Left lung (tissue), 10 donors: ENCODE results near the gene ASXL2. TPM values are rescaled to one million over a fixed set of nuclear protein-coding genes. Genes with fewer than 3 reads are reported as not detected.

Source experiments
- ATAC-seq: fragments of 200-7000 bp; cut with Tn5 transposase; one replicate; pipeline ENCODE4 v1.9.1; 2020; ENCODE audit warnings: moderate library complexity
- DNase-seq, 4 donors: peaks; one replicate each; pipeline ENCODE4 v3.0.0-alpha.2; 2013 to 2020
- H3K27ac ChIP-seq, 2 donors: fragments of 200-600 bp; sonication (generic) in 1 of 2; one replicate each; pipeline versions ENCODE4 v1.5.0 to v1.8.0; 2020 to 2021
- H3K27me3 ChIP-seq, 2 donors: fragments of 200-600 bp; sonication (generic) in 1 of 2; one replicate each; pipeline versions ENCODE4 v1.5.0 to v1.8.0; 2020 to 2021
- H3K36me3 ChIP-seq, 2 donors: fragments of 200-600 bp; sonication (generic) in 1 of 2; one replicate each; pipeline versions ENCODE4 v1.5.0 to v1.8.0; 2020 to 2021
- H3K4me1 ChIP-seq, 2 donors: fragments of 200-600 bp; one replicate each; pipeline ENCODE4 v1.8.0; 2021
- H3K4me3 ChIP-seq, 2 donors: fragments of 200-600 bp; sonication (generic) in 1 of 2; one replicate each; pipeline versions ENCODE4 v1.5.0 to v1.8.0; 2020 to 2021; ENCODE audit warnings: mild to moderate bottlenecking in 1 of 2
- H3K9me3 ChIP-seq, 2 donors: fragments of 200-600 bp; sonication (generic) in 1 of 2; one replicate each; pipeline versions ENCODE4 v1.5.0 to v1.8.0; 2020 to 2021
- intact Hi-C, 2 donors: fragments of 100-400 bp; cut with DNase I; formaldehyde crosslinking; loops; one replicate each; pipeline versions ENCODE4 v1.11.2 to v1.14.2; 2022
- polyA plus RNA-seq, 6 donors: library from polyadenylated mRNA; unstranded; fragments of 120-200 nt; gene quantifications; one replicate each; pipeline ENCODE4 v1.2.1, GENCODE V29; 2013; ENCODE audit not compliant: insufficient read length in 6 of 6
- total RNA-seq, 2 donors: library from RNA; stranded (reverse); fragmentation: NEBNext Ultra II Directional; extraction: Animal tissue kit (Norgen Biotek cat#: 25700); gene quantifications; one replicate each; pipeline ENCODE4 v1.2.1, GENCODE V29; 2021
- TF ChIP-seq, protein P1 (sequence below), 2 donors: fragments of 200-600 bp; sonication (generic) in 1 of 2; IDR thresholded peaks; one replicate each; pipeline versions ENCODE4 v1.5.0 to v1.8.0; 2021; ENCODE audit warnings: antibody characterized with exemption in 2 of 2
- donor health status: DM: no; HTN: yes; CAD: no.
- donor health status: DM: no; HTN: no; CAD: no.

The ASXL2 gene
- total and polyA plus RNA-seq, 8 donors, result 17.7 to 33.4 (median 19.4) TPM

DNA sequence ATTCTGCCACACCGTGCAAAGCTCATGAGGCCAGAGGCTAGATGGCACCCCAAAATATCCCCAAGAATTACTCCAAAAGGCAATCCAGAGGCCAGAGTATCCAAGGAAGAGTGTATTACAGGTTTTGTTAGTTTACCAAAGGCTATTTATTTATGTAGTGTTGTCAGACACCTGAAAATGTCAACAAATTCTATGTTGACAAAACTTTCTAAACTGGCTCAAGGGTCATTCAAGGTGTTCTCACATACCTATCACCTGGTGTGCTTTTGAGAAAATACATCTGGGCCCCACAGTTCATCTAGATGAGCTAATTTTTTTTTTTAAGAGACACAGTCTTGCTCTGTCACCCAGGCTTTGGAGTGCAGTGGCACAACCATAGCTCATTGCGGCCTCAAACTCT lies 192.5 kb downstream of the ASXL2 start:
- DNase-seq (no peak), ATAC-seq (no peak)
- no peaks in the 10 kb centered on the region for H3K4me1 ChIP-seq
- TF ChIP-seq, protein P1, sequence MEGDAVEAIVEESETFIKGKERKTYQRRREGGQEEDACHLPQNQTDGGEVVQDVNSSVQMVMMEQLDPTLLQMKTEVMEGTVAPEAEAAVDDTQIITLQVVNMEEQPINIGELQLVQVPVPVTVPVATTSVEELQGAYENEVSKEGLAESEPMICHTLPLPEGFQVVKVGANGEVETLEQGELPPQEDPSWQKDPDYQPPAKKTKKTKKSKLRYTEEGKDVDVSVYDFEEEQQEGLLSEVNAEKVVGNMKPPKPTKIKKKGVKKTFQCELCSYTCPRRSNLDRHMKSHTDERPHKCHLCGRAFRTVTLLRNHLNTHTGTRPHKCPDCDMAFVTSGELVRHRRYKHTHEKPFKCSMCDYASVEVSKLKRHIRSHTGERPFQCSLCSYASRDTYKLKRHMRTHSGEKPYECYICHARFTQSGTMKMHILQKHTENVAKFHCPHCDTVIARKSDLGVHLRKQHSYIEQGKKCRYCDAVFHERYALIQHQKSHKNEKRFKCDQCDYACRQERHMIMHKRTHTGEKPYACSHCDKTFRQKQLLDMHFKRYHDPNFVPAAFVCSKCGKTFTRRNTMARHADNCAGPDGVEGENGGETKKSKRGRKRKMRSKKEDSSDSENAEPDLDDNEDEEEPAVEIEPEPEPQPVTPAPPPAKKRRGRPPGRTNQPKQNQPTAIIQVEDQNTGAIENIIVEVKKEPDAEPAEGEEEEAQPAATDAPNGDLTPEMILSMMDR (IDR thresholded peaks at IDR 0.05), result no peak
- H3K27ac ChIP-seq, result no peak overlapping the region
- no peaks in the 10 kb centered on the region for H3K9me3 ChIP-seq
- H3K36me3 ChIP-seq, result no peaks in the 10 kb centered on the region
- no peaks in the 10 kb centered on the region for H3K27me3 ChIP-seq
- H3K4me3 ChIP-seq, result no peak overlapping the region
- intact Hi-C loops, result no loop called here

DNA sequence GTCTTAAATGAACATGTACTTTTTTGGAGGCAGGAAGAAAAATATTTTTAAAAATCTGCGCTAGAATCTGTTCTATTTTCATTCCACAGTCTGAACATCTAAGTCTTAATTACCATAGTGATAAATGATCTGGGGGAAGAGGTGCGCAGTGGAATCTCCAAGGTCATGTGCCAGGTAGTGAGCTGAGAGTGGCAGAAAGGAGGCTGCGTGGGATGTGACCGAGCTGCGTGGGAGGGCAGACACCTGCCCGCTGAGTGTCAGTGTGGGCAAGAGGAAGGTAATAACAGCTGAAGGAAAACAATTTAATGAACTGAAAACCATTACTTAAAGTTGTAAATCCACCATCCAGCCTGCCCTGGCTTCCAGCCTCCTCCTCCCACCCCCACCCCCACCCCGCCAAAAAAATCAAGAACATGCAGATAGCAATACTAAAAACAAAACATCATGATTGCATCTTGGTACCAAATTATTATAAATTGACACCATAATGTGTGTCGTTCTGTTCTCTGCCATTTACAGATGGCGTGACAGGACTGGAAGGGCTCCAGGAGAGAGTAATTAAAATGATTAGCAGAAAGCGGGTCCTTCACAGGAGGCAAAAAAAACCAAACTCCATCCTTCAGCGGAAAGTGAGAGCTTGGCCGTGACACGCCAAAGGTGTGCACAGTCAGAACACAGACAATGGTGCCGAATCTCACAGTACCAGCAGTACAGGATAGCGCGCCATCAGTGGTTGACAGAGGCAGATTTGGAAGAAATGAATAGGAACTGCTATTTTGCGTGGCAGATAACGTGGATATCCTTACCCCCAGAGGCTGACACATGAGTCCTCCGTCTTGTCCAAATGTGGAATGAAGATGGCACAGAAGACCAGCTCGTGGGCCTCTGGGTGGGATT lies 193.5 kb downstream of the ASXL2 start:
- H3K27me3 ChIP-seq, result no peaks in the 10 kb centered on the region
- no peaks in the 10 kb centered on the region for H3K4me1 ChIP-seq
- intact Hi-C loops, result no loop called here
- H3K36me3 ChIP-seq, result no peaks in the 10 kb centered on the region
- H3K27ac ChIP-seq, result no peak overlapping the region
- H3K9me3 ChIP-seq, result no peaks in the 10 kb centered on the region
- ATAC-seq, result no peak
- no peak overlapping the region for H3K4me3 ChIP-seq
- DNase-seq, result no peak
- TF ChIP-seq, protein P1 (IDR thresholded peaks at IDR 0.05), result no peak

Other genes with a start within 250 kb of the ASXL2 start
- 10 to 100 TPM; 17.6 to 25.6 TPM for gene DTNB, start 204.9 kb downstream of the ASXL2 start, total RNA-seq
- gene DTNB, start 204.9 kb downstream of the ASXL2 start, polyA plus RNA-seq, result 10 to 100 TPM; 27.7 to 32.5 (median 30.9) TPM
- gene KIF3C, start 104.0 kb upstream of the ASXL2 start, total RNA-seq, result 10 to 100 TPM in 1 of 2 donors, 1 to 10 TPM in 1; 5.4 to 10.3 TPM
- gene KIF3C, start 104.0 kb upstream of the ASXL2 start, polyA plus RNA-seq, result 10 to 100 TPM; 13.8 to 23.1 (median 19.3) TPM
- gene RAB10, start 155.6 kb upstream of the ASXL2 start, total RNA-seq, result 100 to 1,000 TPM; 114 to 175 TPM
- 100 to 1,000 TPM; 101 to 133 (median 127) TPM for gene RAB10, start 155.6 kb upstream of the ASXL2 start, polyA plus RNA-seq